ENCODE results near the gene LDLRAD4.

LDLRAD4 gene

DNA sequence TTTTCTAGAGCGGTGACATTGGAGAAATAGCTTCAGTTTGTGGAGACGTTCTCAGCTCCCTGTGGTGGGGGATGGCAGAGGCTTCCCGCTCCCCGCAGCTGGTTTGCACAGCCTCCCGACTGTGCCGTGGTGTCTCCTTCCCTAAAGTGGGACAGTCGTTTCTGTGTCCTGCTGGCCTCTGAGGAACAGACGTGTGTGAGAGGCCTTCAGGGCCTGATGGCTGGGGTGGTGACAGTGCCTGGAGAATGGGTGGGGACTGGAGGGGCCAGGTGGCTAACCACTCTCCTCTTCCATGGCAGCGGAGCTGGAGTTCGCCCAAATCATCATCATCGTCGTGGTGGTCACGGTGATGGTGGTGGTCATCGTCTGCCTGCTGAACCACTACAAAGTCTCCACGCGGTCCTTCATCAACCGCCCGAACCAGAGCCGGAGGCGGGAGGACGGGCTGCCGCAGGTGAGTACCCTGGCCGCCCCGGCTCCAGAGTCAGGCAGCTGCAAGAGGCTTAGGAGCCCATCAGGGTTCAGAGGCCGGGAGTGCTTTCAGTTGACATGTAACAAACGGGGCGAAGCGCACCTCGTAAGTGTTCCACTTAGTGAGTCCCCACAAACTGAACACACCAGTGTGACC is 402.4 kb downstream of the LDLRAD4 start:
- DNase-seq = no peak

- DNase-seq = no peak
Measured at GRCh38 chr18:13621446-13621849, 402.9 kb downstream of the LDLRAD4 start.

DNA sequence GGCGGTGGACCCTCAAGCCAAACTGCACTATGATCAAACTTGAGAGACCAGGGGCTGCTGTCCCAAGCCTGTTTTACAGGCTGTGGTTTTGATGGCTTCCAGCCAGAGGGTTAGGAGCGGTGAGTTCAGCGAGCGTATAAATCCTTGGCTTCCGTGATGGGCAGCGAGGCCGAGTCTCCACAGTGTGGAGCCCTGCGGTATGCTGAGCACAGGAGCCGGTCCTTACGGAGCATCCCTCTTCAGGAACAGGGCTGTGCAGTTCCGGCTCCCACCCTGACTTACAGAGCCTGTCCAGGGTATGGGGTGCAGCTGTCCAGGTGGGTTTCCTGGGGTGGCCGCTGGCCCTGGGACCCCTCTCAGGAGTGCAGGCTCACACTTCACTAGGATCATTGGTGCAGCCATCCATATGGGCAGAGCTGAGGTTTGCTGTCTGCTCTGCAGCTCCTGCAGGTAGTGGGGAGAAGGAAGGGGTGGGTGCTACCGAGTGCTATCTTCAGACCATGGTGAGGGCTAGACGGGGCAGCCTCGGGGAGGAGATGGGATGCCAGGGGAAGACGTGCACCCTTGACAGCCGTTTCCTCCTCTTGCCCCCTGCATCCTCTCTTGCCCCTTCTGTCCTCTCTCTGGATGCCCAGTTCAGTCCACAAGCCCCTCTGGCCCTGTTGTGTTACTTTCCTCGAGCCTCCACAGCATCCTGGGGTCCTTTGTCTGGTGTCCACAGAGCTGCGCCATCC is 403.5 kb downstream of the LDLRAD4 start:
- DNase-seq = no peak

- no peak for DNase-seq
Measured at GRCh38 chr18:13622751-13623150, 404.2 kb downstream of the LDLRAD4 start.

- DNase-seq = no peak
Measured at GRCh38 chr18:13623348-13623747, 404.8 kb downstream of the LDLRAD4 start.

- DNase-seq = peak in 12 of 56 donors; percentile 29 to 68 (median 44)
Measured at GRCh38 chr18:13623871-13624270, 405.3 kb downstream of the LDLRAD4 start.

- peak in 1 of 56 donors; percentile 28 for DNase-seq
Measured at GRCh38 chr18:13624563-13625237, 406.1 kb downstream of the LDLRAD4 start.

DNA sequence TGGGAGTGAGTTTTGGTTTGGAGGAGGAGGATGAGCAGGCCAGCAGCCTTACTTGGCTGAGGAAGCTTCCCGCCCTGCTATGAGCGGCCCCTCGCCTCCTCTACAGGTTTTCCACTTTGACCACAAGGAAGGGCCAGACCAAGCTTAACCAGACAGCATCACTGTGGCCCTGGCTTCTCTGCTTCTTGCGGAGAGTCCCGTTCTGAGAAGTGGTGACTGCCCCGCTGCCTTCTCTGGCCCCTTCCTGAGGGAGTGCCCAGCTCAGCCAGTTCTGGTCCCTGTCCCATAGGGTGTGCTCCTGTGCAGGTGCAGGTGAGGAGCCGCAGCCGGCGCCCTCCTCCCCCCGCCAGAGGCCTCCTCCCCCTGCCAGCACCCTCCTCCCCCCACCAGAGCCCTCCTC is 406.8 kb downstream of the LDLRAD4 start:
- DNase-seq = no peak

DNA sequence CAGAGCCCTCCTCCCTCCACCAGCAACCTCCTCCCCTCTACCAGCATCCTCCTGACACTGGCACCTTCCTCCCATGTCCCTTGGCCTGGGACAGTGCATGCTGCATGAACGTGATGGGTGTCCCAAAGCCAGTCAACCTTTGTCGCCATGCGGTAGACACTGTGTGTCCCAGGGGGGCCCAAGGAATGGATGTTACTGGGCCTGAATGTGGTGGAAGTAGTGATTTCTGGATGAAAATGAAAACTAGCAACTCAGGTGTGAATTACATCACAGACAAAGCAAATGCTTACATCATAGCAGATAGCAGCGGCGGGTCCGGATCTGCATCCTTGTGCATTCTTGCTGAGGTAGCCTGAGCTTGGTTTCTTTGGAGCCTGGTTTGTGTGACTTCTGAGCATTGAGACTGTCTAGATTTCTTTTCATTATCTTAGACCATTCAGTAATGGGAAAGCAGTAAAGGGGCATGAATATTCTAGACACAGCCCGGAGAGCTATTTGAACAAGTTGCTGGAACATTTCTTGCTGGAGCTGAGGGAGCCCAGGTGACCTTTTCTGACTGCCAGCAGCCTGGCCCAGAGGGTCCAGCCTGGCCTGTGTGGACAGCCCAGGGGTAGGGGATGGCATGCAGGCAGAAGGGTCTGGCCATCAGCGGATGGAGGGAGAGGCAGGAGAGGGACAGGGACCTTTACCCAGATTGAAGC is 407.4 kb downstream of the LDLRAD4 start:
- DNase-seq = peak in 2 of 56 donors; percentile 25 to 29

GRCh38 chr18:13626544-13626908 is 408.0 kb downstream of the LDLRAD4 start:
- DNase-seq = peak in 1 of 56 donors; percentile 35

DNA sequence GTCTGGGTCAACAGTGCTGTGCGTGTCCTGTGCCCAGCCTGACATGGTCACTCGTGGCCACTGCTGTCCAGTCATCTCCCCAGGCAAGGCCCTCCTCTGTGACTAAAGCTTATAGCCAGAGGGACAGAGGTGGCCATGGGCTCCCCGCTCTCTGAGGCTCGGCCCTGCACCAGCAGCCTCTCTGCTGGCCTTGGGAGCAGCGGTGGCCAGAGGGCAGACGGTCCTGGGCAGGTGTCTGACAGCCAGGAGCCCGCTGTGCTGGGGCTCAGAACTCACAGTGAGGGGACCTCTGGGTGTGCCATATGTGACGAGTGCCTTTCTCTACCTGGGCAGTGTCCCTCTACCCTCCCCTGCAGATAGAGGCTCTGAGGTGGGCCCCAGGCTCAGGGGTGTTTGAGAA is 409.1 kb downstream of the LDLRAD4 start:
- no peak for DNase-seq

DNA sequence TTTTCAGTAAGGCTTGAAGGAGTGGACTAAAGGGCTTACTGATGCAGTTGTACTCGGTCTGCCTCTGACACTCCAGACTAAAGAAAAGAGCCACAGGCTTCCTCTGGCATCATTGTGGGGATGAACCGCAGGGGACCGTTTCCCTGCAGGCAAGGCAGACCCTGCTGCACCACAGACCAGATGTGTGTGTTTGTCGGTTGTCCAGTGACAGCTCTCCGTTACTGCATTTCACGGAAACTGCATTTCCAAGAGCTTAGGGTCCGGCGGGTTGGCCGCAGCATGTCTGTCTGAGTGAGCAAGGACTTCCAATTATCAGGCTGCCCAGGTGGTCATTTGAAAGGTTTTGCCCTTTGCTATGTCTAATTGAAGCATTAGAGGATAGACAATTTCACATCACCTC is 409.7 kb downstream of the LDLRAD4 start:
- no peak for DNase-seq

DNA sequence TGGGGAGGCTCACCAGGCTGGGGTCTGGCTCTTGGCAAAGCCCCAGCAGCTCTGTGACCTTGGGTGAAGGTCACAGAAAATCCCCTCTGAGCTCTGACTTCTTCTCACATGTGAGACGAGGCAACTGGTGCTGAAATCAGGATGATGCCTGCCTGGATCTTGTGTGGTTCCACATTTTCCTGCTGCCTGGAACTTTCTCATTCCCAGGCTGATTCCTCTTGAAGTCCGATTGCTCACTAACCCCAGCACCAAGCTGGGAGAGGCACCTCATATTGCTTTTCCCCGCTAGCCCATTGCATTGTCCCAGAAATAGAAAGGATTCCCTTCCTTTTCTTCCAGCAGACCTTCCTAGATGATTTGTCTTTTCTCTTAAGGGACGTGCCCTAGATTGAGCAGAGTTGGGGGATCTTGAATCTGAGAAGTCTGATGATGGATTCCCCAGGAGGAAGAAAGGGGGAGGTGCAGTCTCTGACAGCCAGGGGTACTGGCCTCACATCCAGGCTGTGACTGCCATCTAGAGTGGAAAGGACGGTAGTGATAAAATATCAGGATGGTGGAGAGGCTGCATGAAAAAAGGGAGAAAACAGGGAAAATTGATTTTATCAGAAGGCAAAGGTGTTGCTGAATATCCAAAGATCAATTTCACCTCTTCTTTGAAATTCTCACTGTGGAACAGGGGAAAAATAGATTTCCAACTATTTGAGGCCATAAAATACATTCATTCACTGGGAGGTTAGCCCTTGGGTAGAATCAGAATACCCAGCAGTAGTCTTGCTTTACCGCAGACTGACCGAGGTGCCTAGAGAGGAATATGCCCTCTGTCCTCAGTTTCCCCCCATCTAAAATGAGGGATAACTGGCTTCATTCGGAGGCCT is 411.5 kb downstream of the LDLRAD4 start:
- DNase-seq = peak in 45 of 56 donors; percentile 20 to 84 (median 62)

DNA sequence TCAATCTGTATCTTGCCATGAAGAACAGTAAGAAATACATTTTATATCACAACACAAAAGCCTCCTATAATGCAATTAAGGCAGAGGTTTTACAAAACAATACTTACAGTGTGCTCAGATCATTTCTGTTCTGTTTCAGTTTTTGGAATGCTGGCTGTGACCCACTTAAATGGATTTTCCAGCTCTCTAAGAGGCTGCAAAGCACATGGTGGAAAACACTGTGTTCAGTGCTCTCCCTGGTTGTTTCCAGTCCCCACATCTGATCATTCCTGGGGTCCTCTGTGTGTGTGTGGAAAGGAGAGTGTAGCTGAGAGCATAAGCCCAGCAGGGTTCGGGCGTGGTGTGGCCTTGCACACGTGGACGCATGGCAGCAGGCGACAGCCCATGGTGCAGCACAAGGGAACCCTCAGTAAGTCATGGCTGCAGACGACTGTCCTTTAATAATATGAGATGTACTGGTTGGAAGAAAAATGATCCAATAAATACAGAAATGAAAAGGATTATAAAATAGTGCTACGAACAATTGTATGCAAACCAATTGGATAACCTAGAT is 412.2 kb downstream of the LDLRAD4 start:
- no peak for DNase-seq

DNA sequence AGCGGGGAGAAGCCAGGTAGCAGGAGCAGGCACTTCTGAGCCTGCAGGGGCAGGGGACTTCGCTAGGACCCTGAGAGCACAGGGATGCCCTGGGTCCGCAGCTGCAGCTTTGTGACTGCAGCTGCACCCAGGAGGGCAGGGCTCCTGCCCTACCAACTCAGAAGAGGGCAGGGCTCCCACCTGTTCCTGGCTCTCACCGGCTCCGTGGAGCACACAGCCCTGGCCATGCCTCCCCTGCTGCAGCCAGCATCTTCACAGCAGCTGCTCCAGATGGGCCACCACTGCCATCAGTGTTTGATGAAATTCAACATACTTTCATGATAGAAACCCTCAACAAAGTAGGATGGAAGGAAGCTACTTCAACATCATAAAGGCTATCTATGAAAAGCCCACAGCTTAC is 415.1 kb downstream of the LDLRAD4 start:
- DNase-seq = no peak

- DNase-seq = peak in 16 of 56 donors; percentile 27 to 66 (median 42)
Measured at GRCh38 chr18:13635046-13635445, 416.5 kb downstream of the LDLRAD4 start.

DNA sequence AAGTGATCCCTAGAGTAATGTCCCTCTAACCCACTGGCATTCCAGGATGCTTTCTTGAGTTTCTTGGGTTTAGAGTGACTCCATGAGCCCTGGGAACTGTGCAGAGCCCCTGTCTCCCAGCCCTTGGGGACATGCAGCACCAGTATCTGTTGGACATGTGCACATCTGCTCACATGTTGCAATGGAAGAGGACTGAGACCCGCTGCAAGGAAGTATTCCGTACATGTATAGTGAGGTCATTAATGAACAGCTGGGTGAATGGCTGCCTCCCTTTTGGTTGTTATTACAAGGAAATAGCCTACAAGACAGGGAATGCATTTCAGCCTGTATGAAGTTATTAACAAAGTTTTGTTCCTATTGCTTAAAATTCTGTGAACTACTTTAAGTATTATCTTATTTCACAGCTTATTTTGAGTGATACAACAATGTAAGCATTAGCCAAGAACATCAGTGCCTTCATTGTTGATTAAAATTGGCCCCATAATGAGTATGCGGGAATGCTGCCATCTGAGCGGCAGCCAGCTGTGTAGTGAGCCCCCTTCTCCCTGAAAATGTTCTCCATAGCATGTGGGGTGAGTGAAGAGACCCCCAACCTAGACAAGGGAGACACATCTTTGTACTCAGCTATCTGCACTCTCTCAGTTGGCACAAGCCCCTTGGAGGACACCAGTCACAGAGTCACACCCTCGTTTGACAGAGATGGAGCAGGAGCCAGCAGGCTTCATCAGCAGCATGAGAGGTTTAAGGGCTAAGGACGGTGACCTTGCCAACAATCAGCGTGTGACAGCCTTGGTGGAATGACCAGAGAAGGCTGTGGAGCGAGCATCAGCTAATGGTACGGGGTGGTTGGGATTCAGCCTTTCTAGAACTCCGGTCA is 420.4 kb downstream of the LDLRAD4 start:
- peak in 3 of 56 donors; percentile 34 to 62 (median 41) for DNase-seq

DNA sequence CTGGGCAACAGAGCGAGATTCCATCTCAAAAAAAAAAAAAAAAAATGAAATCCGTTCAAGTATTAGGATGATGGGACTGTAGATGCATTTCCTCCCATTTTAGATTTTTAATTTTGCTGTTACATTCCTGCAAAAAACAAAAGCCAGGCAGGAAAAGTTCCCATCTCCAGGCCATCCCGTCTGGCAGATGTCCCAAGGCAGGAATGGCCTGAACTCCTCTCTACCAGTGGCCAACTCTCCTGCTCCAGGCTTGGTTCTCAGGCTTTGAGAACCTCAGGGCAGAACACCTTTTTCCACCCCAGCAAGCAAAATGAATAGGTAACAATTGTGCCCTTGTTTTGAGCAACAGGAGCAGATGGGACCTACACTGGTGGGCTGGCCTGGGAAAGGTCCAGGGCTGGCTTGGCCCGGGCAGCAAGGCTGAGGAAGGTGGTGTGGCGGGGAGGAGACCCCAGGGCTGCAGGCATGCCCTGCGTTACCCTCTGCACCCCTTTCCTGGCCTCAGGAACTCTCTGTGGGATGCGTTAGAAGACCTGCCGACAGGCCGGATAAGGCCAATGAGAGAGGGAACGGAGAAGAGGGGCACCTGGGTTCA is 421.8 kb downstream of the LDLRAD4 start:
- DNase-seq = no peak

Measured in nucleus accumbens (tissue), 56 donors.